Myocyte (in vitro differentiated cells): ENCODE measurements around the gene PRKCA. TPM values are rescaled to one million over a fixed set of nuclear protein-coding genes. Genes with fewer than 3 reads are reported as not detected.
"Not testable (repeated sequence)": the region's sequence is repeated elsewhere in the genome, so short reads cannot be mapped to it uniquely, and the experiment has no call there.

ENCODE experiments used
- DNase-seq: peaks from one replicate; pipeline ENCODE4 v3.0.0-alpha.2; 2012; ENCODE audit warnings: low read depth
- total RNA-seq: library from RNA; depleted of rRNA; stranded (reverse); fragments of >200 nt; gene quantifications from 2 replicates; pipeline ENCODE4 v1.2.3, GENCODE V29; 2014

Gene PRKCA
- total RNA-seq, 1 donor from 2014 or later = 8.6 TPM

- DNase-seq = peak; percentile 55
Observed at GRCh38 chr17:66461343-66461995, 159.1 kb downstream of the PRKCA start.

- no peak for DNase-seq
Observed at GRCh38 chr17:66462010-66462409, 159.6 kb downstream of the PRKCA start.

GRCh38 chr17:66464921-66465320 lies 162.5 kb downstream of the PRKCA start:
- no peak for DNase-seq

- DNase-seq = no peak
Observed at GRCh38 chr17:66465701-66466100, 163.3 kb downstream of the PRKCA start.

GRCh38 chr17:66466106-66466820 lies 163.8 kb downstream of the PRKCA start:
- no peak for DNase-seq

- DNase-seq = peak; percentile 88
Observed at GRCh38 chr17:66466840-66467367, 164.5 kb downstream of the PRKCA start.

GRCh38 chr17:66467766-66468165 lies 165.4 kb downstream of the PRKCA start:
- no peak for DNase-seq

GRCh38 chr17:66468241-66469087 lies 166.1 kb downstream of the PRKCA start:
- no peak for DNase-seq

GRCh38 chr17:66469088-66469442 lies 166.7 kb downstream of the PRKCA start:
- no peak for DNase-seq

GRCh38 chr17:66469461-66469860 lies 167.0 kb downstream of the PRKCA start:
- DNase-seq = no peak

- no peak for DNase-seq
Observed at GRCh38 chr17:66469890-66470289, 167.5 kb downstream of the PRKCA start.

GRCh38 chr17:66472123-66472522 lies 169.7 kb downstream of the PRKCA start:
- no peak for DNase-seq

GRCh38 chr17:66474258-66474657 lies 171.8 kb downstream of the PRKCA start:
- no peak for DNase-seq

GRCh38 chr17:66474806-66475497 lies 172.5 kb downstream of the PRKCA start:
- DNase-seq = no peak

- no peak for DNase-seq
Observed at GRCh38 chr17:66476014-66476413, 173.6 kb downstream of the PRKCA start.

- DNase-seq = no peak
Observed at GRCh38 chr17:66477615-66478283, 175.3 kb downstream of the PRKCA start.

GRCh38 chr17:66479230-66479889 lies 176.9 kb downstream of the PRKCA start:
- not testable (repeated sequence) for DNase-seq

- DNase-seq = no peak
Observed at GRCh38 chr17:66480243-66480642, 177.8 kb downstream of the PRKCA start.

- DNase-seq = no peak
Observed at GRCh38 chr17:66480802-66481201, 178.4 kb downstream of the PRKCA start.

GRCh38 chr17:66481271-66481670 lies 178.9 kb downstream of the PRKCA start:
- DNase-seq = no peak
